HG02852 (cell line): ENCODE measurements around the gene OXLD1.

Experiments
- ATAC-seq: cut with Tn5 transposase; IDR thresholded peaks from one replicate; pipeline ENCODE4 v1.9.1; 2021; ENCODE audit warnings: mild to moderate bottlenecking, moderate library complexity; ENCODE audit not compliant: unreplicated experiment

The OXLD1 gene

GRCh38 chr17:81655378-81656117, 10.9 kb downstream of the OXLD1 start:
- ATAC-seq = no peak

- ATAC-seq = no peak
These were observed 13.3 kb downstream of the OXLD1 start for GRCh38 chr17:81652906-81653771.

- ATAC-seq = no peak
These were observed 14.7 kb downstream of the OXLD1 start for GRCh38 chr17:81651692-81652091.

- no peak for ATAC-seq
These were observed 15.5 kb downstream of the OXLD1 start for GRCh38 chr17:81650951-81651350.

GRCh38 chr17:81648707-81649085, 17.7 kb downstream of the OXLD1 start:
- ATAC-seq = no peak

GRCh38 chr17:81648013-81648706, 18.2 kb downstream of the OXLD1 start:
- ATAC-seq = no peak

- ATAC-seq = no peak
These were observed 18.8 kb downstream of the OXLD1 start for GRCh38 chr17:81647640-81648012.

- ATAC-seq = no peak
These were observed 19.4 kb downstream of the OXLD1 start for GRCh38 chr17:81646869-81647600.

GRCh38 chr17:81644976-81645952, 21.1 kb downstream of the OXLD1 start:
- ATAC-seq = no peak

GRCh38 chr17:81644496-81644895, 21.9 kb downstream of the OXLD1 start:
- no peak for ATAC-seq

- no peak for ATAC-seq
These were observed 24.4 kb downstream of the OXLD1 start for GRCh38 chr17:81641825-81642489.

- ATAC-seq = no peak
These were observed 26.4 kb downstream of the OXLD1 start for GRCh38 chr17:81640011-81640410.

GRCh38 chr17:81638683-81639082, 27.7 kb downstream of the OXLD1 start:
- no peak for ATAC-seq

GRCh38 chr17:81636505-81637288, 29.7 kb downstream of the OXLD1 start, which contains the start of the genes NPLOC4 and TSPAN10:
TSS of gene NPLOC4 (minus strand) at chr17:81637112. CDS start at chr17:81636930, 182 bp downstream.
TSS of gene TSPAN10 (plus strand) at chr17:81637196. CDS start at chr17:81642413, 5,217 bp downstream.
- peak; percentile 76 for ATAC-seq

GRCh38 chr17:81635973-81636504, 30.4 kb downstream of the OXLD1 start:
- ATAC-seq = peak; percentile 19

- no peak for ATAC-seq
These were observed 31.0 kb downstream of the OXLD1 start for GRCh38 chr17:81635431-81635830.

GRCh38 chr17:81631482-81631881, 34.9 kb downstream of the OXLD1 start:
- no peak for ATAC-seq

GRCh38 chr17:81630274-81630673, 36.1 kb downstream of the OXLD1 start:
- no peak for ATAC-seq
